ENCODE data around the gene SPAG4.
A peak's percentile ranks its signal among the peaks of the same experiment; 100 is the strongest.

Gene SPAG4

GRCh38 chr20:35615667-35616464 lies at the start of gene SPAG4:
Gene SPAG4, plus strand, starts transcription at chr20:35615829. Its CDS starts 175 bp downstream, at chr20:35616004.
- peak; percentile 99 for DNase-seq (ENCODE audit: extremely low read depth, low read depth)
- peak within 1 kb of the TSS; percentile 46 for H3K4me3 ChIP-seq (replicated peaks; ENCODE audit: low read depth, low read length)
- no peak for TF ChIP-seq CTCF (IDR thresholded peaks at IDR 0.05; ENCODE audit: low read depth, low read length, missing control alignments)

GRCh38 chr20:35568645-35569044 lies 47.0 kb upstream of the SPAG4 start:
- H3K4me3 ChIP-seq (replicated peaks; ENCODE audit: low read depth, low read length) = no peak overlapping the region
- TF ChIP-seq CTCF (IDR thresholded peaks at IDR 0.05; ENCODE audit: low read depth, low read length, missing control alignments) = peak; percentile 27
- no peak for DNase-seq (ENCODE audit: extremely low read depth, low read depth)

GRCh38 chr20:35571555-35571954 lies 44.1 kb upstream of the SPAG4 start:
- H3K4me3 ChIP-seq (replicated peaks; ENCODE audit: low read depth, low read length) = no peak overlapping the region
- no peak for TF ChIP-seq CTCF (IDR thresholded peaks at IDR 0.05; ENCODE audit: low read depth, low read length, missing control alignments)
- DNase-seq (ENCODE audit: extremely low read depth, low read depth) = no peak

GRCh38 chr20:35572838-35573237 lies 42.8 kb upstream of the SPAG4 start:
- H3K4me3 ChIP-seq (replicated peaks; ENCODE audit: low read depth, low read length) = no peak overlapping the region
- DNase-seq (ENCODE audit: extremely low read depth, low read depth) = no peak
- TF ChIP-seq CTCF (IDR thresholded peaks at IDR 0.05; ENCODE audit: low read depth, low read length, missing control alignments) = no peak

GRCh38 chr20:35575958-35576357 lies 39.7 kb upstream of the SPAG4 start:
- TF ChIP-seq CTCF (IDR thresholded peaks at IDR 0.05; ENCODE audit: low read depth, low read length, missing control alignments) = no peak
- H3K4me3 ChIP-seq (replicated peaks; ENCODE audit: low read depth, low read length) = no peak overlapping the region
- no peak for DNase-seq (ENCODE audit: extremely low read depth, low read depth)

- DNase-seq (ENCODE audit: extremely low read depth, low read depth) = no peak
- TF ChIP-seq CTCF (IDR thresholded peaks at IDR 0.05; ENCODE audit: low read depth, low read length, missing control alignments) = no peak
- H3K4me3 ChIP-seq (replicated peaks; ENCODE audit: low read depth, low read length) = no peak overlapping the region
Measured at GRCh38 chr20:35576816-35577215, 38.8 kb upstream of the SPAG4 start.

All from HFF-Myc (cell line).